ENCODE results near the gene IFFO2. TPM values are rescaled to one million over a fixed set of nuclear protein-coding genes. Genes with fewer than 3 reads are reported as not detected.
A peak's percentile ranks its signal among the peaks of the same experiment; 100 is the strongest.

Gene IFFO2
- total RNA-seq, 1 donor from 2014 or later, result 6.8 TPM

- no peak for TF ChIP-seq CTCF (IDR thresholded peaks at IDR 0.05)
- Mint-ChIP-seq H3K27ac (ENCODE audit: unreplicated experiment) (no peak overlapping the region), H3K9me3 (ENCODE audit: unreplicated experiment) (no peaks in the 10 kb centered on the region), H3K36me3 (ENCODE audit: unreplicated experiment) (peaks cover 5% of the 10 kb centered on the region), H3K4me3 (ENCODE audit: unreplicated experiment) (no peak overlapping the region), H3K27me3 (ENCODE audit: unreplicated experiment) (no peaks in the 10 kb centered on the region), H3K4me1 (ENCODE audit: unreplicated experiment) (peaks cover 10% of the 10 kb centered on the region)
- DNase-seq (ENCODE audit: extremely low spot score, unreplicated experiment), result no peak
Measured at GRCh38 chr1:18915341-18915740, 41.1 kb downstream of the IFFO2 start.

DNA sequence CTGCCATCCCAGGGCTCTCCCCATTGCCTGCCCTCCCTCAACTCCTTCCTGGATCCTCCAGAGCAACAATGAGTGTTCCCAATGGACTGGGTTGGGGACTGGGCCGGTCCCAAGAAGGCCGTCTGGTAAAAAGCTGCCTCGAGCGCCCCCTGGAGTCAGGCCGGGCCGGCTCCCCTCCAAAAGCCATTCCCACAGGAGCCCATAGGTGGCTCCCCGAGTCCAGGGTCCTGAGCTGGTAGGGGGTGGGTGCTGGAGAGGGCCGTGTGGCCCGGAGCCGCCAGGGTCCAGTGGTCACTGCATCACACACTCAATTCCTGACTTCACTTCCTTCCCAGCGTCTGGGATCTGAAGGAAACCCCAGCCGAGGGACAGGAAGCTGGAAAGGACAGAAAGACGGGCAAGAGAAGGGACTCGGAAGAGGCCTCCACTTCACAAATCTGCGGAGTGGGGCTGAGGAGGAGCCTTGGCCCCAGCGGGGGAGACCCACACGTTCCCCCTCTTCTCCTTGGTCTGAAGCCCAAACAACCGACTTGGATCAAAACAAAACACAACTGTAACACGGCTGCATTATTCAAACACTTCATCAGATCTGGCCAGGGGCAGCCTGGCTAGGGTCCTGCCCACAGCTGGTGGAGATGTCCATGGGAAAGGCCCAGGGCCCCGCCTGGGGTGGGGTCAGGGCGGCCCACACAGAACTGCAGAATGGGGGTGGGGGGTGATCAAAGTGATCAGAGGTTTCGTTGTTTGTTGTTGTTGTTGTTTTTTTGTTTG lies 43.2 kb downstream of the IFFO2 start:
- no peaks in the 10 kb centered on the region for H3K27me3 Mint-ChIP-seq (ENCODE audit: unreplicated experiment)
- TF ChIP-seq CTCF (IDR thresholded peaks at IDR 0.05), result peak; percentile 96
- H3K36me3 Mint-ChIP-seq (ENCODE audit: unreplicated experiment), result peaks cover 8% of the 10 kb centered on the region
- peak overlapping the region; percentile 67 for H3K27ac Mint-ChIP-seq (ENCODE audit: unreplicated experiment)
- peaks cover 10% of the 10 kb centered on the region for H3K4me1 Mint-ChIP-seq (ENCODE audit: unreplicated experiment)
- no peak overlapping the region for H3K4me3 Mint-ChIP-seq (ENCODE audit: unreplicated experiment)
- no peaks in the 10 kb centered on the region for H3K9me3 Mint-ChIP-seq (ENCODE audit: unreplicated experiment)
- DNase-seq (ENCODE audit: extremely low spot score, unreplicated experiment), result peak; percentile 92

DNA sequence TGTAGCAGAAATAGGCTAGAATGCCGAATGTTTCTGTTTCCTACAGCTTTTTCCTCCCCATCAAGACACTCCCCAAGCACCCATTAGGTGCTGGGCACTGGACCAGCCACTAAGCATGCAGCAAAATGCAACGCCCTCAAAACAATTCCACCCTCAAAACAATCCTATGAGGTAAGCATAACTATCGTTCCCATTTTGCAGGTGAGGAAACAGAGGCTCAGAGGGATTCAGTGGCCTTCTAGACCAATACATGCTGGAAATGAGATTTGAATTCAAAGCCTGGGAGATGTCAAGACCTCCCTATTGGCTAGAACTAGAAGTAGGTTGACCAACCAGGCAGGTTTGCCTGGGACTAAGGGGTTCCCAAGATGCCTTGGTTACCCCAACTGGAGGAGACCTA lies 43.9 kb downstream of the IFFO2 start:
- no peak for TF ChIP-seq CTCF (IDR thresholded peaks at IDR 0.05)
- Mint-ChIP-seq H3K27ac (ENCODE audit: unreplicated experiment) (no peak overlapping the region), H3K27me3 (ENCODE audit: unreplicated experiment) (no peaks in the 10 kb centered on the region), H3K4me3 (ENCODE audit: unreplicated experiment) (no peak overlapping the region), H3K4me1 (ENCODE audit: unreplicated experiment) (peaks cover 10% of the 10 kb centered on the region), H3K36me3 (ENCODE audit: unreplicated experiment) (peaks cover 8% of the 10 kb centered on the region), H3K9me3 (ENCODE audit: unreplicated experiment) (no peaks in the 10 kb centered on the region)
- no peak for DNase-seq (ENCODE audit: extremely low spot score, unreplicated experiment)

DNA sequence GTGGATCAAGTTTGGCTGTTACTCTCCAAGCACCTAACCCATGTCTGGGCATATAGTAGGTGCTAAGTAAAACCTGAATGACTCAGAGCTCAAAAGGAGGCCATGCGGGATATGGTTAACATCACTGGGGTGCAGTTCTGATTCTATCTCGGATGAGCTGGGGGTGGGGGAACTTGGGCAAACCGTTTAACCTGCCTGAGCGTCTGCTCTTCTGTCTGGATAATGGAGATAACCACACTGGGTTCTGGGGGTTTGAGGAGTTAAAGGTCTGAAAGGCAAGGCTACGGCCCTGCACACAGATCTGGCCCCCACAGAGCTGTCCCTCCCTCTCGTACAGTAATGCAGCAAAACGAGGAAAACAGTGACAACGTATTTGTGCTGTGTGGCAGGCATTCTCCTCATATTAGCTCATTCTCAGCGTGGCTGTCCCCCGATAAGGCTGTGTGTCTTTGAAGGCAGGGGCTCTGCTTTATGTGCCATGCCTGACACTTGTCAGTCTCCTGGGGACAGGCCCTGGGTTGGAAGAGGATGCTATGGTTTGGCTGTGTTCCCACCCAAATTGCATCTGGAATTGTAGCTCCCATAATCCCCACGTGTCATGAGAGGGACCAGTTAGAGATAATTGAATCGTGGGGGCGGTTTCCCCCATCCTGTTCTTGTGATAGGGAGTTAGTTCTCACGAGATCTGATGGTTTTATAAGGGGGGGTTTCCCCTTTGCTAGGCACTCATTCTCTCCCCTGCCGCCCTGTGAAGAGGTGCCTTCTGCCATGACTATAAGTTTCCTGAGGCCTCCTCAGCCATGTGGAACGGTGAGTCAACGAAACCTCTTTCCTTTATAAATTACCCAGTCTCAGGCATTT lies 47.3 kb downstream of the IFFO2 start:
- no peak for TF ChIP-seq CTCF (IDR thresholded peaks at IDR 0.05)

More for the DNA sequence above, 47.3 kb downstream of the IFFO2 start:
- Mint-ChIP-seq H3K9me3 (ENCODE audit: unreplicated experiment) (no peaks in the 10 kb centered on the region), H3K4me3 (ENCODE audit: unreplicated experiment) (no peak overlapping the region), H3K27me3 (ENCODE audit: unreplicated experiment) (no peaks in the 10 kb centered on the region), H3K27ac (ENCODE audit: unreplicated experiment) (no peak overlapping the region), H3K4me1 (ENCODE audit: unreplicated experiment) (peaks cover 10% of the 10 kb centered on the region), H3K36me3 (ENCODE audit: unreplicated experiment) (peaks cover 5% of the 10 kb centered on the region)
- DNase-seq (ENCODE audit: extremely low spot score, unreplicated experiment), result no peak
